Measurements from ENCODE around the gene SGF29.
A peak's percentile ranks its signal among the peaks of the same experiment; 100 is the strongest.

SGF29 gene

DNA sequence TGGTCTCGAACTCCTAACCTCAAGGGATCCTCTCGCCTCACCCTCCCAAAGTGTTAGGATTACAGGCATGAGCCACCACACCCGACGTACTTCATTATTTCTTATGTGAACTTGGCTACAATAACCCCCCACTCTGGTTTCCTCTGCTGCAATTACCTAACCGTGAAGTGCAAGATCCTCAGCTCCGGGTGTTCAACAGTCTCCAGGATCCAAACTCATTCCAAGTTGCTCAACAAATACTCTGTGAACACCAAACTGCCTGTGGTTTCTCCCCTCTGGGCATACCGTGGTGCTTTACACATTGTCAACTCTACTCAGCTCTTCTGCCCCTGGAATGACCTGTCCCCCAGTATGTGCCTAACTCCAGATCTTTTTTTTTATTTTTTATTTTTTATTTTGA, 62.9 kb downstream of the SGF29 start:
- TF ChIP-seq POLR2AphosphoS5 (IDR thresholded peaks at IDR 0.05; ENCODE audit: low read depth, low read length) (no peak), TAF1 (IDR thresholded peaks at IDR 0.05; ENCODE audit: borderline replicate concordance, insufficient read depth, low read length) (no peak), SIN3A (IDR thresholded peaks at IDR 0.05; ENCODE audit: borderline replicate concordance, insufficient read depth, low read length) (no peak), FOXP2 (optimal IDR thresholded peaks at IDR 0.05; ENCODE audit: borderline replicate concordance, extremely low read depth, extremely low read length, insufficient read depth) (no peak)
- TF ChIP-seq, protein P1, sequence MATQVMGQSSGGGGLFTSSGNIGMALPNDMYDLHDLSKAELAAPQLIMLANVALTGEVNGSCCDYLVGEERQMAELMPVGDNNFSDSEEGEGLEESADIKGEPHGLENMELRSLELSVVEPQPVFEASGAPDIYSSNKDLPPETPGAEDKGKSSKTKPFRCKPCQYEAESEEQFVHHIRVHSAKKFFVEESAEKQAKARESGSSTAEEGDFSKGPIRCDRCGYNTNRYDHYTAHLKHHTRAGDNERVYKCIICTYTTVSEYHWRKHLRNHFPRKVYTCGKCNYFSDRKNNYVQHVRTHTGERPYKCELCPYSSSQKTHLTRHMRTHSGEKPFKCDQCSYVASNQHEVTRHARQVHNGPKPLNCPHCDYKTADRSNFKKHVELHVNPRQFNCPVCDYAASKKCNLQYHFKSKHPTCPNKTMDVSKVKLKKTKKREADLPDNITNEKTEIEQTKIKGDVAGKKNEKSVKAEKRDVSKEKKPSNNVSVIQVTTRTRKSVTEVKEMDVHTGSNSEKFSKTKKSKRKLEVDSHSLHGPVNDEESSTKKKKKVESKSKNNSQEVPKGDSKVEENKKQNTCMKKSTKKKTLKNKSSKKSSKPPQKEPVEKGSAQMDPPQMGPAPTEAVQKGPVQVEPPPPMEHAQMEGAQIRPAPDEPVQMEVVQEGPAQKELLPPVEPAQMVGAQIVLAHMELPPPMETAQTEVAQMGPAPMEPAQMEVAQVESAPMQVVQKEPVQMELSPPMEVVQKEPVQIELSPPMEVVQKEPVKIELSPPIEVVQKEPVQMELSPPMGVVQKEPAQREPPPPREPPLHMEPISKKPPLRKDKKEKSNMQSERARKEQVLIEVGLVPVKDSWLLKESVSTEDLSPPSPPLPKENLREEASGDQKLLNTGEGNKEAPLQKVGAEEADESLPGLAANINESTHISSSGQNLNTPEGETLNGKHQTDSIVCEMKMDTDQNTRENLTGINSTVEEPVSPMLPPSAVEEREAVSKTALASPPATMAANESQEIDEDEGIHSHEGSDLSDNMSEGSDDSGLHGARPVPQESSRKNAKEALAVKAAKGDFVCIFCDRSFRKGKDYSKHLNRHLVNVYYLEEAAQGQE (IDR thresholded peaks at IDR 0.05; ENCODE audit: insufficient read depth in 1 of 2, low read depth in 2 of 2, low read length in 2 of 2), result no peak

DNA sequence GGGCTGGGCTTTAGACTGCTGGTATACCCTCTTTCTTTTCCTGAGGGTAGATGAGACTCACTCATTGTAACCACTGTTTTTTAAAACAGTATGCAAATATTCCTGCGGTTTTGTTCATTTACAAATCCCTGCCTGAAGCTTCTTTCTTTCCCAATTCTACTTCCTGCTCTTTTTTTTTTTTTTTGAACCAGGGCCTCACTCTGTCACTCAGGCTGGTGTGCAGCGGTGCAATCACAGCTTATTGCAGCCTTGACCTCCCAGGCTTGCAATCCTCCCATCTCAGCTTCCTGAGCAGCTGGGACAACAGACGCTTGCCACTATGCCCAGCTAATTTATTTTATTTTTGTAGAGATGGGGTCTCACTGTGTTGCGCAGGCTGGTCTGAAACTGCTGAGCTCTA, 64.2 kb downstream of the SGF29 start:
- TF ChIP-seq FOXP2 (optimal IDR thresholded peaks at IDR 0.05; ENCODE audit: borderline replicate concordance, extremely low read depth, extremely low read length, insufficient read depth) (no peak), TAF1 (IDR thresholded peaks at IDR 0.05; ENCODE audit: borderline replicate concordance, insufficient read depth, low read length) (no peak), POLR2AphosphoS5 (IDR thresholded peaks at IDR 0.05; ENCODE audit: low read depth, low read length) (no peak), SIN3A (IDR thresholded peaks at IDR 0.05; ENCODE audit: borderline replicate concordance, insufficient read depth, low read length) (no peak)
- TF ChIP-seq, protein P1 (IDR thresholded peaks at IDR 0.05; ENCODE audit: insufficient read depth in 1 of 2, low read depth in 2 of 2, low read length in 2 of 2), result no peak

DNA sequence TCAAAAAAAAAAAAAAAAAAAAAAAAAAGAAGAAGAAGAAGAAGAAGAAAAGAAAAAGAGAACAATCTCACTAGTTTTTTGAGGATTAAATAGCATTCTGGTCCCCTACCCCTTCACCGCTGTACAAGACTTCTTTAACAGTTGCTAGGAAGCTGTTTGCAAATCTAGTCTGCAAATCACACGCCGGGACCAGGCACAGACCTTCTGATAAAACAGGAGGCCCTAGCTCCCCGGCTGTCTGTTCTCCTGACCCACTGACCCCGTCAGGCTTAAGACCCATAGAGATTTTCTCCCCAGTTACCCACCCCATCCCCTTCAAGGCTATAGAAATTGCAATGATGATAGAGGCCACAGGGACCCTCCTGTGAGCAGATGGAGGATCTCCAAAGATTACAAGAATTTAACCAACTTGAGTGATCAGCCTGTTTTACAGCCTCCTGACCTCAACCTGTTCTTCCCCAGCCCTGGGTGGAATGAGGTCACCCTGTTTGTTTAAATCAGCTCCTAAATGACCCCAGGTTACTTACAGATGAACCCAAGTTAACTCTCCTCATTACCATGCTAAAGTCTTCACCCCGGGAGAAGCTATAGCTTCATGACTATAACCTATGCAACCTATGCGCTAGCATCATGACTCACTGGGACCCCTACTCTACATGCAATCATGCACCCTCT, 67.9 kb downstream of the SGF29 start:
- TF ChIP-seq FOXP2 (optimal IDR thresholded peaks at IDR 0.05; ENCODE audit: borderline replicate concordance, extremely low read depth, extremely low read length, insufficient read depth) (no peak), TAF1 (IDR thresholded peaks at IDR 0.05; ENCODE audit: borderline replicate concordance, insufficient read depth, low read length) (no peak), POLR2AphosphoS5 (IDR thresholded peaks at IDR 0.05; ENCODE audit: low read depth, low read length) (no peak), SIN3A (IDR thresholded peaks at IDR 0.05; ENCODE audit: borderline replicate concordance, insufficient read depth, low read length) (no peak)
- TF ChIP-seq, protein P1 (IDR thresholded peaks at IDR 0.05; ENCODE audit: insufficient read depth in 1 of 2, low read depth in 2 of 2, low read length in 2 of 2), result no peak

DNA sequence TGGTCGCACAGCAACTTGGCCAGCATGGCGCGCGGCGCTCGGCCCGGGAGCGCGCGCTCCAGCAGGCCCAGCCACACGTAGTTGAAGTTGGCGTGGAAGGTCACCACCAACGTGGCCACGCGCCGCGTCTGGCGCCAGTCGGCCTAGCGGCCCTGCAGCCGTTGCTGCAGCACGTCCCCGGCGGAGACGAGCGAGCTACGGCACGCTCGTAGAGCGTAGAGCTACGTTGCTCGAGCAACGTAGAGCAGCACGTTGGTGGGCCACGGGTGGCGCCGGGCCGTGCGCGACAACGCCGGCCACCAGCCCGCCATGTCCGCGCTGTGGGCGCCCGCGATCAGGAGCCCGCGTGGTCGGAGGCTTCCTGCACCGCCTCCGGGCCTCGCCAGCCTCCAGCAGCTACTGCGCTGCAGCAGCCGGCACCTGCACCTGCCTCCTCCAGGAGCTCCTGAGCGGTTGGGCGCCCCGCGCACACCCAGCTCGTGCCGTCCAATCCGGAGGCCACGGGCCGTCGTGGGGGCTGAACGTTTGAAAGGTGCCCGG, 69.5 kb downstream of the SGF29 start:
- TF ChIP-seq, protein P1 (IDR thresholded peaks at IDR 0.05; ENCODE audit: insufficient read depth in 1 of 2, low read depth in 2 of 2, low read length in 2 of 2), result no peak
- peak; percentile 40; the same call in 1 of the 2 replicates for TF ChIP-seq TAF1 (IDR thresholded peaks at IDR 0.05; ENCODE audit: borderline replicate concordance, insufficient read depth, low read length)
